Small intestine (tissue), 7 donors: ENCODE data around the gene FARS2. TPM values are rescaled to one million over a fixed set of nuclear protein-coding genes. Genes with fewer than 3 reads are reported as not detected.

Source experiments
- DNase-seq, 2 donors: peaks; one replicate each; pipeline versions ENCODE4 v3.0.0 to v3.0.0-alpha.2; 2013
- FAIRE-seq: peaks from 2 replicates; lab custom pipeline; 2012; peaks lifted over from hg19 to GRCh38; lab: Jason Lieb, UNC
- H3K27ac ChIP-seq, 3 donors: one replicate each; pipeline ENCODE4 v1.5.1; 2013; ENCODE audit warnings: low read length in 2 of 3, mild to moderate bottlenecking in 2 of 3, control low read depth in 1 of 3, inconsistent platforms in 1 of 3, low read depth in 1 of 3, moderate library complexity in 1 of 3
- H3K27me3 ChIP-seq, 3 donors: one replicate each; pipeline ENCODE4 v1.6.1; 2013; ENCODE audit warnings: low read length in 3 of 3, inconsistent platforms in 1 of 3; ENCODE audit not compliant: control insufficient read depth in 3 of 3, insufficient read depth in 3 of 3
- H3K36me3 ChIP-seq, 3 donors: one replicate each; pipeline ENCODE4 v1.6.1; 2013; ENCODE audit warnings: low read length in 3 of 3, inconsistent platforms in 1 of 3, low read depth in 1 of 3, mild to moderate bottlenecking in 1 of 3, moderate library complexity in 1 of 3; ENCODE audit not compliant: control insufficient read depth in 3 of 3, insufficient read depth in 2 of 3
- H3K4me1 ChIP-seq, 3 donors: one replicate each; pipeline ENCODE4 v1.6.1; 2013; ENCODE audit warnings: low read length in 2 of 3, inconsistent platforms in 1 of 3, low read depth in 1 of 3, mild to moderate bottlenecking in 1 of 3, moderate library complexity in 1 of 3; ENCODE audit not compliant: control insufficient read depth in 3 of 3, insufficient read depth in 2 of 3
- H3K4me3 ChIP-seq, 3 donors: one replicate each; pipeline ENCODE4 v1.5.1; 2013; ENCODE audit warnings: low read length in 3 of 3, control low read depth in 1 of 3, inconsistent platforms in 1 of 3, low read depth in 1 of 3, mild to moderate bottlenecking in 1 of 3, moderate library complexity in 1 of 3
- H3K9me3 ChIP-seq, 2 donors: one replicate each; pipeline ENCODE4 v1.6.1; 2013; ENCODE audit warnings: low read depth in 1 of 2, low read length in 1 of 2; ENCODE audit not compliant: control insufficient read depth in 2 of 2, insufficient read depth in 1 of 2
- WGBS, 3 donors: extraction: QIAGEN DNeasy Blood & Tissue Kit; methylation state at CpG; one replicate each; pipeline ENCODE4 v1.1.7; 2013; 5-methylcytosine and 5-hydroxymethylcytosine counted together
- polyA plus RNA-seq, 4 donors: library from polyadenylated mRNA; stranded (reverse) in 3 of 4; unstranded in 1 of 4; fragments of 200-250 nt in 3 of 4; fragments of 120-200 nt in 1 of 4; gene quantifications; one replicate each; pipeline versions ENCODE4 v1.2.1 to v1.2.3, GENCODE V29; 2013
- donor health status: healthy with polysubstance abuse.
- donor health status: control.
- donor health status: control.
- donor health status: Bipolar disorder and iron deficiency.
- donor health status: healthy.

FARS2 gene
- polyA plus RNA-seq, 4 donors, result 6.0 to 16.6 (median 11.8) TPM

DNA sequence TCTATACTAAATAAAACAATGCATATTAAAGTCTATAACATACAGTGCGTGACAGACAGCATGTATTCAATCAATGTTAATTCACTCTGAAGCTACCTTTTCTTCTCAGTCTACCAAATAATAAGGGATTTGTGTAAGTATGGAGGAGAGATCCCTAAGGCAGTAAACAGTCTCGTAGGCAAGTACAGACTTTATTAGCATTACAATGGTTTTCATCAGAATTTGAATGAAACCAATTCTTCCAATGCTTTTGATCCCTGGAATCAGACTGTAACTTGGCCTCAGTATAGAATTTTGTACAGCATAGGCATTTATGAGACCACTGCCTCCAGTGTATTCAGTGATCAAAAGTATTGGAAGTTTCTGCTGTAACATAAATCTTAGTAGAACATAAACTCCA is 20.1 kb upstream of the FARS2 start:
- Histone ChIP-seq H3K36me3 (peaks cover 0 to 29% (median 0%) of the 10 kb centered on the region in 3 donors), H3K4me3 (no peak overlapping the region), H3K27ac (no peak overlapping the region), H3K4me1 (no peaks in the 10 kb centered on the region), H3K9me3 (no peaks in the 10 kb centered on the region), H3K27me3 (no peaks in the 10 kb centered on the region)
- WGBS, 3 donors, result 91 to 95% (median 92%) methylated on average over 2 of the region's 2 CpGs
- FAIRE-seq (no peak), DNase-seq (no peak)

DNA sequence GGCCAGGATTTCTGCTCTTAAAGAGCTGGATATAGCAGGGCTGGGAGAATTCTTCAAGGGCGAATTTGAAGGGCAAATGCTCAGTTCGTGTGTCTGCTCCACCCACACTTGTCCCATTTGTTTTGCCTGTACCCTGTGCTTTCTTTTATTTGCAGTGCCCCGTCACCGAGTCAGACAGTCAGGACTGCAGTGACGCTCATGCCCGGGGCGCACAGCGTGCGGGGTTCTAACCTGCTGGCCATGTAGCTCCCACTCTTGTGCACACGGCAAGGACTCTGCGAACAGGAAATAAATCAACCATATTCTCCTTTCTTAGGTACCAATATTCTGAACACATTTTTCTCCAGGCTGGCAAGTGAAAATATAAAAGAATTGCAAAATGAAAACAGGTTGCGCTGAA is 18.2 kb upstream of the FARS2 start:
- Histone ChIP-seq H3K9me3 (no peaks in the 10 kb centered on the region), H3K4me1 (no peaks in the 10 kb centered on the region), H3K36me3 (peaks cover 0 to 25% (median 0%) of the 10 kb centered on the region in 3 donors), H3K27ac (no peak overlapping the region), H3K4me3 (no peak overlapping the region), H3K27me3 (no peaks in the 10 kb centered on the region)
- DNase-seq, result no peak
- no peak for FAIRE-seq
- WGBS, 3 donors, result 87 to 93% (median 89%) methylated on average over 12 of the region's 12 CpGs

DNA sequence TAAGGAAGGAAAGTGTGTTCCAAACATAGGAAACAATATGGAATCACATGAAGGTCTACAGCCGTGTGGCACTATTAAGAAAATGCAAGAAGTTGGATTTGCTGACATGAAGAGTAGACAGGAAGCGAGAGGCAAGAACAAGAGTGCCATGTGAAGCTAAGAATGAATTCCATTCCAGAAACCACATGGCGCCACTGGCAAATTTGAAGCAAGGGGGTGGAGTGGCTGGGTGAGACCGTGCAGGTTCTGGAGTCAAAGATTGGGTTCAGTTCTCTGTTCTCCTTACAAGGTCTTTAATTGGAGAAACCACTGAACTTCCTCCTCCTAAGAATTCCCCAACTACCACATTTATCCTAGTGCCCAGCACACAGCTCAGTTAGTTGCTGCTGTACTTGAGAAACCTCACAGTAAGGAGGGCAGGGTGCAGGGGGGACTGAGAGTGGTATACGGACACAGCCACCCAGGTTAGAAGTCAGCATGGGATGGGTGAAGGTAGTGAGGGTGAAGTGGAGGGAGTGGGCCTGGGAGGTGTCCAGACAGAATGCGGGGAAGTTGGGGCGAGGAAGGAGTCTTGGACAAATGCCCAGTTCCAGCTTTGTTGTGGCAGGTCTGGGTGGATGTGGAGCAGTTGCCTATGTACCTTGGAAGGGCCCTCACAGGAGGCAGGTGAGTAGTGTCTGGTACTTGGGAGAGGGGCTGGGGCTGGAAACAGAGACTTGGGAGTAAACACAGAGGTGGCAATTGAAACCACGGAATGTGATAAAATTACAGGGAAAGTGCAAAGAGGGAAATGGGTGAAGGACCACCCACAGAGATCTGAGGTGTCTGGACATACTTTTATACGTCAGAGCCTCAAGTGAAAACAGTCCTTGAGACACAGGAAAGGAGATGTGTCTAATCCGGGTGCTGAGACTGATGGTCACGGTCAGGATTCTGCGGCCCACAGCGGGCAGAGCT is 14.9 kb upstream of the FARS2 start:
- no peak overlapping the region for H3K27ac ChIP-seq
- FAIRE-seq, result no peak

DNA sequence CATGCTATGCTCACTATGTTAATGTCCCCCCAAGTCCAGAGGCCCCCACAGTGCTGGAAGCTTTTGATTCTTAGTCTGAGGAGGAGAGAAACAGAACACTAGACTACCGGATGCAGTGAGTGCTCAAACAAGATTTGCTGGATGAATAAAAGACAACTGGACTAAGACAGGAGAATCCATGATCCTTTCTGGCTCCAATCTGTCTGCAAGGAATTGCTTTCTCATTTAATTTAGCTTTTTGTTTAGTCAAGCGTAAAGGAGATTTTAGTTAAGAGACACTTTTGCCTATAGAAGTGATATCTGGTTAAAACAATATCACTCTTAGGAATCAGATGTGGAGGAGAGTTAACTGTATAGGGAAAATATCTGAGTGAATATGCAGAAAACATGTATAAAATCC is 14.1 kb upstream of the FARS2 start:
- Histone ChIP-seq H3K36me3 (peaks cover 0 to 18% (median 0%) of the 10 kb centered on the region in 3 donors), H3K9me3 (no peaks in the 10 kb centered on the region), H3K27ac (no peak overlapping the region), H3K4me3 (no peak overlapping the region), H3K27me3 (no peaks in the 10 kb centered on the region), H3K4me1 (no peaks in the 10 kb centered on the region)
- no peak for FAIRE-seq
- DNase-seq, result no peak
- WGBS, 3 donors, result 94 to 100% (median 95%) methylated on average over 2 of the region's 2 CpGs

More for the DNA sequence above, 14.9 kb upstream of the FARS2 start:
- no peaks in the 10 kb centered on the region for H3K9me3 ChIP-seq
- no peak overlapping the region for H3K4me3 ChIP-seq
- H3K4me1 ChIP-seq, result no peaks in the 10 kb centered on the region
- H3K36me3 ChIP-seq, result peaks cover 0 to 16% (median 0%) of the 10 kb centered on the region in 3 donors
- no peaks in the 10 kb centered on the region for H3K27me3 ChIP-seq
- WGBS, 3 donors, result 86 to 87% (median 86%) methylated on average over 13 of the region's 13 CpGs
- DNase-seq, result no peak

DNA sequence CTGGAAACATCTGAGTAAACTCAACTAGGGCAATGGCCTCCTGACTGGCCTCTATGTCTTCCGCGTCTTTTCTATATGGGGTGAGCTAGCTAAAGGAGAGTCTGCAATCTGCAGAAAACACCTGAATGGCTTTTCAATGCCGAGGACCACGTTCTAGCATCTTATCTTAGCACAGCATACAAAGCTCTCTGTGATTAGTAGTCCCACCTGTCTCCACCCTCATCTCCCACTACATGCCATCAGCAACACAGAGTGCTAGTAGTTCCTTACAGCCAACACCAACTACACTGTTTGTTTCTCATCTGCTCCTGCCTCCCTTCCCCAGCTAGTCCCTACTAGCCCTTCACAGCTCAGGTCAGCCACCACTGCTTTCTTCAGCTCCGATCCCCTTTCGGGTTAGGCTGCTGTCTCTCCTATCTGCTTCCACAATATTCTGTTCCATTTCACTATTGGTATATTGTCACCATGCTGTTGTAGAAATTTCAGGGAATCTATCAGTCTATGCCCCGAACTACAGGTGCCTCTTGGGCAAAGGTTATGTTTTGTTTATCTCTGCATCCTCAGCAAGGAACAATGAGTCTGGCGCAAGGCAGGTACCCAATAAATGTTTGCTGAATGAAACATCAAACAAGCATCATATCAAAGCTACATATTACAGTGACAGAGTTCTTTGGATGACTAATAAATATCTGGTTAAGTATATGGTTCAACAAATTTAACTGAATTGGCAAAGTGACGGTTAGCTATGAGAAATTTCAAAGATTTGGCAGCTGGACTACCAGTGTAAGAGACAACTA is 12.8 kb upstream of the FARS2 start:
- Histone ChIP-seq H3K36me3 (peaks cover 0 to 13% (median 0%) of the 10 kb centered on the region in 3 donors), H3K9me3 (no peaks in the 10 kb centered on the region), H3K27ac (no peak overlapping the region), H3K27me3 (no peaks in the 10 kb centered on the region), H3K4me1 (no peaks in the 10 kb centered on the region), H3K4me3 (no peak overlapping the region)
- DNase-seq (no peak), FAIRE-seq (no peak)
- 65 to 76% (median 70%) methylated on average over 9 of the region's 9 CpGs for WGBS, 3 donors

DNA sequence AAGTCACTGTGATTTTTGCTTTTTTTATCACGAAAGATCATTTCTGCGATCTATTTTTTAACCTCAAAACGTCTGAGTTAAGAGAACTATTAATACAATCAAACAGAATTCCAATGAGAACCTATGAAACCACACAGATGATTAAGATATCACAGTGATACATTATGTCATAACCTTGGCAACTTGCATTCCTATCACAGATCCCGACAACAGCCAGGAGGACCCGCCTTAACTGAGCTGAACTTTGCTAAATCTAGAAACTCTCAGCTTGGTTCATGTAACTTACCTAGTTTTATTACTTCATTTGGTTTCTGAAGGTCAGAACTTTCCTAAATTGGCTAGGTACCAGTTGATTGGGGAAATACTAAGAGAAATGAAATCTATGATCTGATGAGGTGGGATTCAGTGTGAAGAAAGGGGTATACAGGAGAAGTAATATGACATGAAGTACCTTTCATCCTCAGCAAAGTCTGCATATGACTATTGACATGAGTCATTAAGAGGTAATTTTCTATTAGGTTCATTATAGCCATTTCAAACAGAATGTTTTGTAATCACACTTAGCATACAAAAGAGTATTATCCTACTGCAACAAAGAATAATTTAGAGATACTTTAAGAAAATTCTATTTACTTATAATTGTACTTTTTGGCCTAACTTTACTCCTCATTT is 11.7 kb upstream of the FARS2 start:
- H3K4me3 ChIP-seq, result no peak overlapping the region
- H3K9me3 ChIP-seq, result no peaks in the 10 kb centered on the region
- H3K27ac ChIP-seq, result no peak overlapping the region
- FAIRE-seq (no peak), DNase-seq (no peak)
- H3K4me1 ChIP-seq, result no peaks in the 10 kb centered on the region
- H3K27me3 ChIP-seq, result no peaks in the 10 kb centered on the region
- 73 to 81% (median 74%) methylated on average over 5 of the region's 5 CpGs for WGBS, 3 donors
- H3K36me3 ChIP-seq, result peaks cover 0 to 12% (median 0%) of the 10 kb centered on the region in 3 donors

DNA sequence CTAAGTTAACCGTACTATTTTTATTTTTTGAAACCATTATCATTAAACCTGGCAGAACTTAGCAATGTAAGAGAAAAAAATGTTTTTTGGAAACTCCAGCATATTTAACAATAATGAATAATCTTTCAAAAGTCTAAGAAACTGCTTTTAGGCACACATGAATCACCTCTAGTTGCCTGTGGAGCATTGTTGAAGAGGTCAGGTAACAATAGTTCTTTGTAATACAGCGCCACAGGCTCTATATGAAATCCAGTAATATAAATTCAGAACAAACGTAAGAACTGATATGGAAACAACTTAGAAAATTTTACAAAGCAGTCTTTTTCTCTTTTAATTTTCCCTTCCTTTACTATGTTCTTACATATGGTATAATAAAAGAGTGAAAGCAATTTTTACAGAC is 10.9 kb upstream of the FARS2 start:
- FAIRE-seq, result no peak
- Histone ChIP-seq H3K4me1 (no peaks in the 10 kb centered on the region), H3K27ac (no peak overlapping the region), H3K4me3 (no peak overlapping the region), H3K9me3 (no peaks in the 10 kb centered on the region), H3K27me3 (no peaks in the 10 kb centered on the region), H3K36me3 (peaks cover 0 to 10% (median 0%) of the 10 kb centered on the region in 3 donors)
- WGBS, 3 donors, result 91 to 99% (median 95%) methylated on average over 3 of the region's 3 CpGs
- DNase-seq, result no peak

DNA sequence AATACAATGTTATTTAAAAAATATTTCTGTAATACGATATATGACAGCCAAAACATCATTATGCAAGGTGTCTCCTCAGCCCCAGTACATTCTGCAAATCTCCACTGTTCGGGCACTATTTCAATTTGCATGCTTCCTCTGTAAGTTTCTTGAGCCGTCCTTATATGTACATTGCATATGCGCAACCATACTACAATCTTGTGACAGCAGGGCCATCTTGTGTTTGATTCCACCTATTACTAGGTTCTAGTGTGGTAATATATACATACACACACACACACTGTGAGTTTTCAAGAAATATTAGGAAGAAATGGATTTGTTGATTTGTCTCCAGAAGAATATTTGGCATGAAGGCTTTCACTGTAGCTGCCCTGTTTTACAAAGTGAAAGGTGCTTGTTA is 10.4 kb upstream of the FARS2 start:
- FAIRE-seq (no peak), DNase-seq (no peak)
- H3K36me3 ChIP-seq, result peaks cover 0 to 10% (median 0%) of the 10 kb centered on the region in 3 donors
- no peak overlapping the region for H3K4me3 ChIP-seq
- 86 to 96% (median 93%) methylated on average over 4 of the region's 4 CpGs for WGBS, 3 donors
- H3K27ac ChIP-seq, result no peak overlapping the region
- H3K27me3 ChIP-seq, result no peaks in the 10 kb centered on the region
- no peaks in the 10 kb centered on the region for H3K4me1 ChIP-seq
- no peaks in the 10 kb centered on the region for H3K9me3 ChIP-seq
